ENCODE data around the gene WDR90. TPM values are rescaled to one million over a fixed set of nuclear protein-coding genes. Genes with fewer than 3 reads are reported as not detected.

WDR90 gene
- total and polyA plus RNA-seq, 2 of the 13 experiments (the other 11 are each of a cell fraction or from before 2014, with no cell fraction given), result 14.9 to 28.9 TPM

- TF ChIP-seq, protein P1, sequence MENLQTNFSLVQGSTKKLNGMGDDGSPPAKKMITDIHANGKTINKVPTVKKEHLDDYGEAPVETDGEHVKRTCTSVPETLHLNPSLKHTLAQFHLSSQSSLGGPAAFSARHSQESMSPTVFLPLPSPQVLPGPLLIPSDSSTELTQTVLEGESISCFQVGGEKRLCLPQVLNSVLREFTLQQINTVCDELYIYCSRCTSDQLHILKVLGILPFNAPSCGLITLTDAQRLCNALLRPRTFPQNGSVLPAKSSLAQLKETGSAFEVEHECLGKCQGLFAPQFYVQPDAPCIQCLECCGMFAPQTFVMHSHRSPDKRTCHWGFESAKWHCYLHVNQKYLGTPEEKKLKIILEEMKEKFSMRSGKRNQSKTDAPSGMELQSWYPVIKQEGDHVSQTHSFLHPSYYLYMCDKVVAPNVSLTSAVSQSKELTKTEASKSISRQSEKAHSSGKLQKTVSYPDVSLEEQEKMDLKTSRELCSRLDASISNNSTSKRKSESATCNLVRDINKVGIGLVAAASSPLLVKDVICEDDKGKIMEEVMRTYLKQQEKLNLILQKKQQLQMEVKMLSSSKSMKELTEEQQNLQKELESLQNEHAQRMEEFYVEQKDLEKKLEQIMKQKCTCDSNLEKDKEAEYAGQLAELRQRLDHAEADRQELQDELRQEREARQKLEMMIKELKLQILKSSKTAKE (CRISPR knock-in tag; IDR thresholded peaks at IDR 0.05; ENCODE audit: borderline replicate concordance), result 0 out of 2 replicates have a peak, but pooled peaks have one; percentile 68
- no peak for TF ChIP-seq ZNF780A (CRISPR knock-in tag; IDR thresholded peaks at IDR 0.05)
- TF ChIP-seq SAP130 (CRISPR knock-in tag; IDR thresholded peaks at IDR 0.05; ENCODE audit: low read depth), result peak; percentile 9; the same call in 1 of the 2 replicates
- peak; percentile 73 for TF ChIP-seq AGO1 (IDR thresholded peaks at IDR 0.05; ENCODE audit: low read depth, low read length, poor library complexity, severe bottlenecking)
- no peak for TF ChIP-seq GABPB1 (CRISPR knock-in tag; IDR thresholded peaks at IDR 0.05)
- TF ChIP-seq TARDBP (CRISPR knock-in tag; IDR thresholded peaks at IDR 0.05), result 0 out of 2 replicates have a peak, but pooled peaks have one; percentile 10
- peak; percentile 26; the same call in 1 of the 2 replicates for TF ChIP-seq POLR2AphosphoS5 (IDR thresholded peaks at IDR 0.05; ENCODE audit: low read depth, low read length)
- no peak for TF ChIP-seq ZSCAN31 (CRISPR knock-in tag; IDR thresholded peaks at IDR 0.05; ENCODE audit: low read depth)
- TF ChIP-seq ZNF207 (IDR thresholded peaks at IDR 0.05; ENCODE audit: borderline replicate concordance), result no peak
- TF ChIP-seq RFX1 (IDR thresholded peaks at IDR 0.05), result no peak
- TF ChIP-seq ZNF605 (CRISPR knock-in tag; IDR thresholded peaks at IDR 0.05), result no peak
- TF ChIP-seq ZNF234 (CRISPR knock-in tag; conservative IDR thresholded peaks at IDR 0.05), result no peak
- TF ChIP-seq HOXD1 (CRISPR knock-in tag; IDR thresholded peaks at IDR 0.05), result no peak
- TF ChIP-seq NR3C1 (CRISPR knock-in tag; IDR thresholded peaks at IDR 0.05), result no peak
- TF ChIP-seq POLR2AphosphoS2 (IDR thresholded peaks at IDR 0.05; ENCODE audit: low read depth, low read length), result no peak
- TF ChIP-seq ZNF547 (CRISPR knock-in tag; IDR thresholded peaks at IDR 0.05), result 0 out of 2 replicates have a peak, but pooled peaks have one; percentile 31
- TF ChIP-seq ZNF407 (CRISPR knock-in tag; IDR thresholded peaks at IDR 0.05; ENCODE audit: not compliant biosample characterization), result peak; percentile 40
Measured at GRCh38 chr16:629833-630248, 19.3 kb upstream of the WDR90 start (continued).
